ENCODE results near the gene CCDC170. TPM values are rescaled to one million over a fixed set of nuclear protein-coding genes. Genes with fewer than 3 reads are reported as not detected.
A peak's percentile ranks its signal among the peaks of the same experiment; 100 is the strongest.

CCDC170 gene
- total RNA-seq, 4 donors from 2014 or later = 0.35 to 1.7 (median 1.5) TPM; not detected in 1

- no peak overlapping the region for H3K27ac ChIP-seq
- H3K9me3 ChIP-seq = no peaks in the 10 kb centered on the region
- no peak for DNase-seq
- H3K4me1 ChIP-seq = no peaks in the 10 kb centered on the region
- TF ChIP-seq, protein P1, sequence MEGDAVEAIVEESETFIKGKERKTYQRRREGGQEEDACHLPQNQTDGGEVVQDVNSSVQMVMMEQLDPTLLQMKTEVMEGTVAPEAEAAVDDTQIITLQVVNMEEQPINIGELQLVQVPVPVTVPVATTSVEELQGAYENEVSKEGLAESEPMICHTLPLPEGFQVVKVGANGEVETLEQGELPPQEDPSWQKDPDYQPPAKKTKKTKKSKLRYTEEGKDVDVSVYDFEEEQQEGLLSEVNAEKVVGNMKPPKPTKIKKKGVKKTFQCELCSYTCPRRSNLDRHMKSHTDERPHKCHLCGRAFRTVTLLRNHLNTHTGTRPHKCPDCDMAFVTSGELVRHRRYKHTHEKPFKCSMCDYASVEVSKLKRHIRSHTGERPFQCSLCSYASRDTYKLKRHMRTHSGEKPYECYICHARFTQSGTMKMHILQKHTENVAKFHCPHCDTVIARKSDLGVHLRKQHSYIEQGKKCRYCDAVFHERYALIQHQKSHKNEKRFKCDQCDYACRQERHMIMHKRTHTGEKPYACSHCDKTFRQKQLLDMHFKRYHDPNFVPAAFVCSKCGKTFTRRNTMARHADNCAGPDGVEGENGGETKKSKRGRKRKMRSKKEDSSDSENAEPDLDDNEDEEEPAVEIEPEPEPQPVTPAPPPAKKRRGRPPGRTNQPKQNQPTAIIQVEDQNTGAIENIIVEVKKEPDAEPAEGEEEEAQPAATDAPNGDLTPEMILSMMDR (IDR thresholded peaks at IDR 0.05) = no peak
- TF ChIP-seq POLR2A (IDR thresholded peaks at IDR 0.05) = no peak
- H3K4me3 ChIP-seq = no peak overlapping the region
- H3K36me3 ChIP-seq = no peaks in the 10 kb centered on the region
- no peaks in the 10 kb centered on the region for H3K27me3 ChIP-seq
Measured at GRCh38 chr6:151585741-151586140, 91.9 kb downstream of the CCDC170 start.

GRCh38 chr6:151589667-151590066 lies 95.8 kb downstream of the CCDC170 start:
- TF ChIP-seq, protein P1 (IDR thresholded peaks at IDR 0.05) = no peak
- no peak for TF ChIP-seq POLR2A (IDR thresholded peaks at IDR 0.05)

GRCh38 chr6:151590742-151591141 lies 96.9 kb downstream of the CCDC170 start:
- no peak for DNase-seq
- Histone ChIP-seq H3K36me3 (no peaks in the 10 kb centered on the region), H3K9me3 (no peaks in the 10 kb centered on the region), H3K27me3 (no peaks in the 10 kb centered on the region), H3K4me1 (no peaks in the 10 kb centered on the region), H3K4me3 (no peak overlapping the region), H3K27ac (no peak overlapping the region)
- no peak for TF ChIP-seq POLR2A (IDR thresholded peaks at IDR 0.05)
- TF ChIP-seq, protein P1 (IDR thresholded peaks at IDR 0.05) = no peak

More at GRCh38 chr6:151589667-151590066, 95.8 kb downstream of the CCDC170 start:
- Histone ChIP-seq H3K4me3 (no peak overlapping the region), H3K36me3 (no peaks in the 10 kb centered on the region), H3K4me1 (no peaks in the 10 kb centered on the region), H3K27me3 (no peaks in the 10 kb centered on the region), H3K27ac (no peak overlapping the region), H3K9me3 (no peaks in the 10 kb centered on the region)
- DNase-seq = no peak

- no peak overlapping the region for H3K27ac ChIP-seq
- H3K4me1 ChIP-seq = no peaks in the 10 kb centered on the region
- H3K4me3 ChIP-seq = no peak overlapping the region
- peak in 1 of 3 donors; percentile 49 for DNase-seq
- H3K9me3 ChIP-seq = no peaks in the 10 kb centered on the region
- TF ChIP-seq, protein P1 (IDR thresholded peaks at IDR 0.05) = no peak
- no peak for TF ChIP-seq POLR2A (IDR thresholded peaks at IDR 0.05)
- no peaks in the 10 kb centered on the region for H3K36me3 ChIP-seq
- no peaks in the 10 kb centered on the region for H3K27me3 ChIP-seq
Measured at GRCh38 chr6:151592449-151593159, 98.8 kb downstream of the CCDC170 start.

DNA sequence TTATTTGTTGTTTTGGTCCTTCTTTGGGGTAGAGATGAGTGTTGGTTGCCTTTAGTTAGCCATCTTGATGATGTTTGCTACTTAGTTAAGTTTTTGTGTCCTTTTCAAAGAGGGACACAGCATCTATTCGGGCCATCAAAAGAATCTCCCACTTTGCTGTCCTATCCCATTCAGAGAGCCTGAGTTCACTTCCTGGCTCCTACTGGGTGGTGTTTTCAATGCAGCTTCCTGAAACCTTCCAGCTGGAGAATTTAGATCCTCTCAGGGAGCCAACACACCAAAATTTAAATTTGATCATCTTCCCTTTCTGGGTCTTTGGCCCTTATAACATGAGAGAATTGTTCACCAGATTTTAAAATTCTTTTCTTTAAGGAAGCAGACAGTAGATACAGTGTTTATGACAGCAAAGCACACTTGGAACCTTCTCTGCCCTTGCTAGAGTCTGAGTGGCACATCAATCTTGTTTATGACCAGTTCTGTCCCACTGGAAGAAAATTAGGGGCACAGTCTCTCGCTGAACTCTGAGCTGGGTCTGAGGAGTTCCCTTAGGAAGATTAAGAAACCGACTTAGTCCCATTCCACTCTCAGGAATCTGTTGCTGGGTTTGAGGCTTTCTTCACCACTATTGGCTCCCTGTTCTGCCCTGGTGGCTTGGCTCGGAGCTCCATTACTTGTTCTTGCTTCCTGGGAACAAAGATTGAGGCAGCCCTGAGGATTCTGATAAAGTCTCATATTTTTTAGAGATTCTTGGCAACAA lies 115.5 kb downstream of the CCDC170 start:
- H3K4me1 ChIP-seq = no peaks in the 10 kb centered on the region
- no peaks in the 10 kb centered on the region for H3K36me3 ChIP-seq
- no peak overlapping the region for H3K4me3 ChIP-seq
- TF ChIP-seq, protein P1 (IDR thresholded peaks at IDR 0.05) = no peak
- TF ChIP-seq POLR2A (IDR thresholded peaks at IDR 0.05) = no peak
- H3K9me3 ChIP-seq = no peaks in the 10 kb centered on the region
- no peak overlapping the region for H3K27ac ChIP-seq
- H3K27me3 ChIP-seq = no peaks in the 10 kb centered on the region
- DNase-seq = no peak

Data from Peyer's patch (tissue), 4 donors.